ENCODE data around the gene ZCCHC14. TPM values are rescaled to one million over a fixed set of nuclear protein-coding genes. Genes with fewer than 3 reads are reported as not detected.

Gene ZCCHC14
- total RNA-seq, 1 experiment from 2014 or later = 27.7 TPM

DNA sequence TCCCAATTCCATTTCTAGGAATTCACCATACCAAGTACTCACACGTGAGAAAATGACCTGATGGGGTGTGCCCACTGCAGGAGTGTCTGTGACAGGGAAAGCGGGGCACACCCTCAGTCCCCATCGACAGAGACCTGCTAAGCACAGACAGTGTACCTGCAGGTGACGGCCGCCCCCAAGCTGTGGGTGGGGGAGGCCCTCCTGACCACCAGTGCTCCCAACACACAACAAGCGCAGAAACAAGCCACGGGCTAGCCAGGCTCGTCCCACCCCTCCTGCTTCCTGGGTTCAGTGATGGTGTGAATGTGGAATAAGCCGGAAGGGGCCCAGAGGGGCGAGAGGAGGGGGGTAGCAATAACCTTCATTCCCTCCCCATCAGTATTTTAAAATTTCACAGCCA is 31.9 kb downstream of the ZCCHC14 start:
- no CpG with 5 or more reads among the region's 10 CpGs for WGBS (ENCODE audit: extremely low coverage, insufficient read length, low lambda C conversion rate)
- Histone ChIP-seq H3K14ac (ENCODE audit: insufficient read depth, low read length) (no peak overlapping the region; the same call in 1 of the 2 replicates), H3K23me2 (ENCODE audit: insufficient read length, low read depth, low read length, poor library complexity, severe bottlenecking) (no peaks in the 10 kb centered on the region), H3K79me2 (ENCODE audit: insufficient read depth, low read length) (no peaks in the 10 kb centered on the region; the same call in 1 of the 2 replicates), H3K23ac (ENCODE audit: insufficient read length, low read depth, low read length) (no peak overlapping the region), H3K4me1 (ENCODE audit: insufficient read depth, low read length) (no peaks in the 10 kb centered on the region), H3K27ac (ENCODE audit: insufficient read length, low read depth, low read length) (no peak overlapping the region), H4K5ac (ENCODE audit: insufficient read length, low read depth, low read length) (no peak overlapping the region), H4K91ac (ENCODE audit: insufficient read length, low read depth, low read length) (no peak overlapping the region), H2BK20ac (ENCODE audit: low read depth, low read length, poor library complexity, severe bottlenecking) (no peak overlapping the region), H4K20me1 (ENCODE audit: control insufficient read depth, insufficient read depth, insufficient read length) (no peaks in the 10 kb centered on the region), H3K56ac (ENCODE audit: insufficient read length, low read depth, low read length) (no peak overlapping the region), H3K9ac (ENCODE audit: extremely low read depth, insufficient read length, low read length) (no peak overlapping the region), H2BK15ac (ENCODE audit: low read depth, low read length) (no peak overlapping the region), H3T11ph (ENCODE audit: low read length) (no peak overlapping the region), H2AK5ac (ENCODE audit: insufficient read length, low read length) (no peak overlapping the region), H2BK12ac (ENCODE audit: insufficient read length, low read depth, low read length) (no peak overlapping the region), H3K18ac (ENCODE audit: insufficient read length, low read depth, low read length) (no peak overlapping the region), H3K79me1 (ENCODE audit: insufficient read depth, low read depth, low read length, poor library complexity, severe bottlenecking) (peaks cover 4% of the 10 kb centered on the region), H3K4me2 (ENCODE audit: insufficient read depth, insufficient read length, low read length) (no peak overlapping the region), H2BK5ac (ENCODE audit: insufficient read length, low read length) (no peak overlapping the region), H3K4ac (ENCODE audit: low read depth, low read length) (no peak overlapping the region), H2AFZ (ENCODE audit: low read length) (no peak overlapping the region), H4K8ac (replicated peaks; ENCODE audit: insufficient read length, low read depth, low read length) (no peak overlapping the region), H3K27me3 (ENCODE audit: insufficient read depth, low read length) (no peaks in the 10 kb centered on the region), H2BK120ac (ENCODE audit: low read depth, low read length, poor library complexity, severe bottlenecking) (no peak overlapping the region), H3K9me3 (ENCODE audit: control insufficient read depth, low read depth, low read length) (no peaks in the 10 kb centered on the region)
- Mint-ChIP-seq H3K27ac (no peak overlapping the region), H3K36me3 (ENCODE audit: insufficient read depth in 1 of 3, low read depth in 3 of 3) (peaks cover 9 to 33% (median 28%) of the 10 kb centered on the region in 3 experiments; a peak in 6 of 7 replicates), H3K4me3 (no peak overlapping the region), H3K9me3 (no peaks in the 10 kb centered on the region), H3K4me1 (peaks cover 7 to 14% of the 10 kb centered on the region in 2 experiments), H3K27me3 (ENCODE audit: low read depth) (no peaks in the 10 kb centered on the region)
- no peak for DNase-seq
- TF ChIP-seq CTCF (conservative IDR thresholded peaks at IDR 0.05) = no peak
